ENCODE results near the gene TWIST1. TPM values are rescaled to one million over a fixed set of nuclear protein-coding genes. Genes with fewer than 3 reads are reported as not detected.

The TWIST1 gene
- total and polyA plus RNA-seq, 8 donors: 0.09 to 2.2 (median 0.49) TPM; not detected in 2

GRCh38 chr7:19114551-19114855, 2.9 kb downstream of the TWIST1 start:
- no peaks in the 10 kb centered on the region for H3K9me3 ChIP-seq
- intact Hi-C loops (cut with DNase I): no loop called here
- TF ChIP-seq CTCF (IDR thresholded peaks at IDR 0.05): no peak
- H3K4me3 ChIP-seq: no peak overlapping the region
- no peaks in the 10 kb centered on the region for H3K36me3 ChIP-seq
- H3K4me1 ChIP-seq: peaks cover 0 to 5% (median 0%) of the 10 kb centered on the region in 3 donors
- no peak for FAIRE-seq
- WGBS, 2 donors: 8 to 10% methylated on average over 2 of the region's 2 CpGs
- H3K27ac ChIP-seq: no peak overlapping the region
- peaks cover 6 to 77% (median 20%) of the 10 kb centered on the region in 4 donors for H3K27me3 ChIP-seq
- no peak for ATAC-seq
- no peak for DNase-seq

- Histone ChIP-seq H3K27ac (no peak overlapping the region), H3K4me3 (no peak overlapping the region), H3K36me3 (no peaks in the 10 kb centered on the region), H3K27me3 (peaks cover 6 to 78% (median 20%) of the 10 kb centered on the region in 4 donors), H3K9me3 (no peaks in the 10 kb centered on the region), H3K4me1 (peaks cover 0 to 5% (median 0%) of the 10 kb centered on the region in 3 donors)
- FAIRE-seq (no peak), DNase-seq (no peak), ATAC-seq (no peak)
- intact Hi-C loops (cut with DNase I): no loop called here
- 15 to 17% methylated on average over 3 of the region's 3 CpGs for WGBS, 2 donors
- no peak for TF ChIP-seq CTCF (IDR thresholded peaks at IDR 0.05)
These were observed 3.4 kb downstream of the TWIST1 start for GRCh38 chr7:19113855-19114550.

GRCh38 chr7:19113002-19113350, 4.5 kb downstream of the TWIST1 start:
- Histone ChIP-seq H3K27me3 (peaks cover 6 to 78% (median 20%) of the 10 kb centered on the region in 4 donors), H3K27ac (no peak overlapping the region), H3K4me3 (no peak overlapping the region), H3K9me3 (no peaks in the 10 kb centered on the region), H3K36me3 (no peaks in the 10 kb centered on the region), H3K4me1 (peaks cover 0 to 5% (median 0%) of the 10 kb centered on the region in 3 donors)
- TF ChIP-seq CTCF (IDR thresholded peaks at IDR 0.05): no peak
- ATAC-seq (no peak), FAIRE-seq (no peak), DNase-seq (no peak)
- intact Hi-C loops (cut with DNase I): no loop called here
- 17 to 22% methylated on average over 4 of the region's 4 CpGs for WGBS, 2 donors

- no peaks in the 10 kb centered on the region for H3K9me3 ChIP-seq
- no peak overlapping the region for H3K27ac ChIP-seq
- TF ChIP-seq CTCF (IDR thresholded peaks at IDR 0.05): no peak
- peaks cover 0 to 5% (median 0%) of the 10 kb centered on the region in 3 donors for H3K4me1 ChIP-seq
- ATAC-seq: no peak
- WGBS, 2 donors: 9% methylated on average over 41 to 42 of the region's 42 CpGs
- no peaks in the 10 kb centered on the region for H3K36me3 ChIP-seq
- H3K27me3 ChIP-seq: peaks cover 6 to 78% (median 20%) of the 10 kb centered on the region in 4 donors
- intact Hi-C loops (cut with DNase I): no loop called here
- FAIRE-seq: no peak
- no peak overlapping the region for H3K4me3 ChIP-seq
- peak in 3 of 6 donors; percentile 10 to 52 (median 45) for DNase-seq
These were observed 5.0 kb downstream of the TWIST1 start for GRCh38 chr7:19112274-19113001.

Data from pancreas (tissue), 10 donors.